Upper lobe of left lung (tissue), 4 donors: Measurements from ENCODE around the gene FCER1G.

Experiments used
- CTCF ChIP-seq, 6 experiments: fragments of 450-650 bp in 4 of 6; fragments of 200-600 bp in 2 of 6; sonication (generic) in 2 of 6; IDR thresholded peaks; one replicate each; pipeline ENCODE4 v1.5.1; 2016 to 2019; ENCODE audit warnings: antibody characterized with exemption in 6 of 6
- POLR2A ChIP-seq, 4 donors: fragments of 450-650 bp; IDR thresholded peaks; one replicate each; pipeline ENCODE4 v1.5.1; 2016 to 2017; ENCODE audit warnings: antibody characterized with exemption in 4 of 4, mild to moderate bottlenecking in 2 of 4

GRCh38 chr1:161207173-161207572 is 7.9 kb upstream of the FCER1G start:
- TF ChIP-seq POLR2A (IDR thresholded peaks at IDR 0.05), result peak in 2 of 4 donors; percentile 55 to 57
- no peak for TF ChIP-seq CTCF (IDR thresholded peaks at IDR 0.05)
